Neural cell (in vitro differentiated cells): ENCODE data around the gene ALDH16A1. TPM values are rescaled to one million over a fixed set of nuclear protein-coding genes. Genes with fewer than 3 reads are reported as not detected.

ENCODE experiments used
- H2AFZ ChIP-seq: fragments of 200-600, 300-800 bp; sonication (generic), shearing (Covaris generic); 2 replicates; pipeline ENCODE4 v1.6.0; 2014; ENCODE audit warnings: low read depth, mild to moderate bottlenecking, antibody characterized with exemption, low read length, moderate library complexity
- H3F3A ChIP-seq: fragments of 200-600 bp; shearing (Covaris generic); 2 replicates; pipeline ENCODE4 v1.6.1; 2016; ENCODE audit warnings: mild to moderate bottlenecking, moderate library complexity, mixed read lengths, antibody characterized with exemption, low read length; ENCODE audit not compliant: insufficient read depth, poor library complexity, severe bottlenecking
- H3K27ac ChIP-seq: fragments of 200-600, 300-800 bp; sonication (generic), shearing (Covaris generic); 2 replicates; pipeline ENCODE4 v1.5.1; 2014; ENCODE audit warnings: mild to moderate bottlenecking, low read length, moderate library complexity
- H3K27me3 ChIP-seq: fragments of 300-800, 200-600 bp; sonication (generic), shearing (Covaris generic); 2 replicates; pipeline ENCODE4 v1.6.0; 2014; ENCODE audit warnings: mild to moderate bottlenecking, low read depth, low read length, moderate library complexity; ENCODE audit not compliant: insufficient read depth
- H3K36me3 ChIP-seq: fragments of 300-800, 200-600 bp; sonication (generic), shearing (Covaris generic); 2 replicates; pipeline ENCODE4 v1.5.1; 2014; ENCODE audit warnings: mild to moderate bottlenecking, antibody characterized with exemption, low read length, moderate library complexity; ENCODE audit not compliant: insufficient read depth
- H3K4me2 ChIP-seq: fragments of 300-800, 200-600 bp; sonication (generic), shearing (Covaris generic); 2 replicates; pipeline ENCODE4 v1.6.0; 2014; ENCODE audit warnings: mild to moderate bottlenecking, low read length
- H3K4me3 ChIP-seq: fragments of 300-800, 200-600 bp; sonication (generic), shearing (Covaris generic); 2 replicates; pipeline ENCODE4 v1.5.1; 2014; ENCODE audit warnings: mild to moderate bottlenecking, low read length, moderate library complexity
- H3K79me2 ChIP-seq: fragments of 200-600 bp; shearing (Covaris generic); replicated peaks from 2 replicates; pipeline ENCODE4 v1.6.0; 2014; ENCODE audit warnings: mild to moderate bottlenecking, low read length, moderate library complexity; ENCODE audit not compliant: insufficient read depth
- H3K9ac ChIP-seq: fragments of 300-800, 200-600 bp; sonication (generic), shearing (Covaris generic); 2 replicates; pipeline ENCODE4 v1.6.1; 2016; ENCODE audit warnings: mild to moderate bottlenecking, low read length, mixed read lengths
- H3K9me2 ChIP-seq: fragments of 200-600 bp; shearing (Covaris generic); 2 replicates; pipeline ENCODE4 v1.6.1; 2016; ENCODE audit warnings: mild to moderate bottlenecking, low read length, mixed read lengths; ENCODE audit not compliant: insufficient read depth
- H3K9me3 ChIP-seq: fragments of 200-600, 300-800 bp; sonication (generic), shearing (Covaris generic); 2 replicates; pipeline ENCODE4 v1.6.1; 2016; ENCODE audit warnings: mild to moderate bottlenecking, mixed run types, low read length, moderate library complexity, mixed read lengths
- H4K20me1 ChIP-seq: fragments of 200-600 bp; shearing (Covaris generic); 2 replicates; pipeline ENCODE4 v1.6.1; 2016; ENCODE audit warnings: mild to moderate bottlenecking, mixed run types; ENCODE audit not compliant: insufficient read depth
- EP300 ChIP-seq: fragments of 450-650 bp; conservative IDR thresholded peaks from 2 replicates; pipeline ENCODE4 v1.6.1; 2014; ENCODE audit warnings: antibody characterized with exemption, mild to moderate bottlenecking, moderate library complexity; ENCODE audit not compliant: poor library complexity, severe bottlenecking
- EZH2 ChIP-seq: fragments of 200-600, 300-800 bp; shearing (Covaris generic), sonication (generic); IDR thresholded peaks from 2 replicates; pipeline ENCODE4 v1.6.1; 2014; ENCODE audit warnings: antibody characterized with exemption, low read length, borderline replicate concordance, mild to moderate bottlenecking; ENCODE audit not compliant: insufficient read depth, poor library complexity, severe bottlenecking
- MXI1 ChIP-seq: fragments of 450-650 bp; conservative IDR thresholded peaks from 2 replicates; pipeline ENCODE4 v1.6.1; 2014; ENCODE audit warnings: antibody characterized with exemption, mild to moderate bottlenecking; ENCODE audit not compliant: poor library complexity, severe bottlenecking
- POLR2AphosphoS5 ChIP-seq: IDR thresholded peaks from 2 replicates; pipeline ENCODE4 v1.6.1; 2012
- RAD21 ChIP-seq: fragments of 450-650 bp; conservative IDR thresholded peaks from 2 replicates; pipeline ENCODE4 v1.6.1; 2014; ENCODE audit warnings: antibody characterized with exemption, mild to moderate bottlenecking, moderate library complexity
- SMC3 ChIP-seq: fragments of 450-650 bp; conservative IDR thresholded peaks from 2 replicates; pipeline ENCODE4 v1.6.1; 2014; ENCODE audit warnings: antibody characterized with exemption, mild to moderate bottlenecking, moderate library complexity; ENCODE audit not compliant: poor library complexity
- TAF1 ChIP-seq: IDR thresholded peaks from 2 replicates; pipeline ENCODE4 v1.6.1; 2012; ENCODE audit warnings: low read depth
- polyA plus RNA-seq: library from polyadenylated mRNA; depleted of rRNA; stranded (reverse); fragments of >200 nt; gene quantifications from 2 replicates; pipeline ENCODE4 v1.2.3, GENCODE V29; 2014
- TF ChIP-seq, protein P1 (sequence below): IDR thresholded peaks from 2 replicates; pipeline ENCODE4 v1.6.1; 2012; ENCODE audit warnings: borderline replicate concordance
- TF ChIP-seq, protein P2 (sequence below): fragments of 450-650 bp; IDR thresholded peaks from 2 replicates; pipeline ENCODE4 v1.5.1; 2014; ENCODE audit warnings: antibody characterized with exemption, mild to moderate bottlenecking, moderate library complexity; ENCODE audit not compliant: poor library complexity, severe bottlenecking

The ALDH16A1 gene
- polyA plus RNA-seq, 1 donor from 2014 or later: 13.5 TPM

DNA sequence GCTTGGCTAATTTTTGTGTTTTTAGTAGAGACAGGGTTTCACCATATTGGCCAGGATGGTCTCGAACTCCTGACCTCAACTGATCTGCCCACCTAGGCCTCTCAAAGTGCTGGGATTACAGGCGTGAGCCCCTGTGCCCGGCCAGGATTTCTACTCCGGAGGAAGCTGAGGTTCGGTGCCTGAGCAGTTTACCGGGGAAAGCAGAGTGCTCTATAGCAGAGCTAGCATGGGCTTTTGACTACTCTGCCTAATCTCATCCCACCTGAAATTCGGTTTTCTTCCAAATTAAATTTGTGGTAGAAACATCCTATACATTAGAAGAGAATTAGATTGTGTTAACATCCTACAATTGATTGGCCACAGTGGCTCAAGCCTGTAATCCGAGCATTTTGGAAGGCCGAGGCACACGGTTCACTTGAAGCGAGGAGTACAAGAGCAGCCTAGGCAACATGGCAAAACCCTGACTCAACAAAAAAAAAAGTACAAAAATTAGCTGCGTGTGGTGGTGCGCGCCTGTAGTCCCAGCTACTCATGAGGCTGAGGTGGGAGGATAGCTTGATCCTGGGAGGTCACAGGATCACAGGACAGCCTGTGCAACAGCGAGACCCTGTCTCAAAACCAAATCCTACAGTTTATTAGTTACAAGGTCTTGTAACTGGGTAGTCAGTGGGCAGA lies 36.0 kb downstream of the ALDH16A1 start:
- Histone ChIP-seq H3K27ac (peak overlapping the region; percentile 95), H3F3A (no peaks in the 10 kb centered on the region), H3K4me3 (peak overlapping the region; percentile 97), H3K9me2 (no peaks in the 10 kb centered on the region), H3K4me2 (peak overlapping the region; percentile 83), H3K36me3 (no peaks in the 10 kb centered on the region), H4K20me1 (peaks cover 11% of the 10 kb centered on the region), H3K27me3 (no peaks in the 10 kb centered on the region), H3K9ac (peak overlapping the region; percentile 99), H3K79me2 (peaks cover 28% of the 10 kb centered on the region), H2AFZ (no peak overlapping the region), H3K9me3 (no peaks in the 10 kb centered on the region)
- TF ChIP-seq MXI1 (no peak), EP300 (no peak), POLR2AphosphoS5 (no peak), TAF1 (no peak), RAD21 (no peak), SMC3 (no peak), EZH2 (no peak)
- TF ChIP-seq, protein P1, sequence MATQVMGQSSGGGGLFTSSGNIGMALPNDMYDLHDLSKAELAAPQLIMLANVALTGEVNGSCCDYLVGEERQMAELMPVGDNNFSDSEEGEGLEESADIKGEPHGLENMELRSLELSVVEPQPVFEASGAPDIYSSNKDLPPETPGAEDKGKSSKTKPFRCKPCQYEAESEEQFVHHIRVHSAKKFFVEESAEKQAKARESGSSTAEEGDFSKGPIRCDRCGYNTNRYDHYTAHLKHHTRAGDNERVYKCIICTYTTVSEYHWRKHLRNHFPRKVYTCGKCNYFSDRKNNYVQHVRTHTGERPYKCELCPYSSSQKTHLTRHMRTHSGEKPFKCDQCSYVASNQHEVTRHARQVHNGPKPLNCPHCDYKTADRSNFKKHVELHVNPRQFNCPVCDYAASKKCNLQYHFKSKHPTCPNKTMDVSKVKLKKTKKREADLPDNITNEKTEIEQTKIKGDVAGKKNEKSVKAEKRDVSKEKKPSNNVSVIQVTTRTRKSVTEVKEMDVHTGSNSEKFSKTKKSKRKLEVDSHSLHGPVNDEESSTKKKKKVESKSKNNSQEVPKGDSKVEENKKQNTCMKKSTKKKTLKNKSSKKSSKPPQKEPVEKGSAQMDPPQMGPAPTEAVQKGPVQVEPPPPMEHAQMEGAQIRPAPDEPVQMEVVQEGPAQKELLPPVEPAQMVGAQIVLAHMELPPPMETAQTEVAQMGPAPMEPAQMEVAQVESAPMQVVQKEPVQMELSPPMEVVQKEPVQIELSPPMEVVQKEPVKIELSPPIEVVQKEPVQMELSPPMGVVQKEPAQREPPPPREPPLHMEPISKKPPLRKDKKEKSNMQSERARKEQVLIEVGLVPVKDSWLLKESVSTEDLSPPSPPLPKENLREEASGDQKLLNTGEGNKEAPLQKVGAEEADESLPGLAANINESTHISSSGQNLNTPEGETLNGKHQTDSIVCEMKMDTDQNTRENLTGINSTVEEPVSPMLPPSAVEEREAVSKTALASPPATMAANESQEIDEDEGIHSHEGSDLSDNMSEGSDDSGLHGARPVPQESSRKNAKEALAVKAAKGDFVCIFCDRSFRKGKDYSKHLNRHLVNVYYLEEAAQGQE: no peak
- TF ChIP-seq, protein P2, sequence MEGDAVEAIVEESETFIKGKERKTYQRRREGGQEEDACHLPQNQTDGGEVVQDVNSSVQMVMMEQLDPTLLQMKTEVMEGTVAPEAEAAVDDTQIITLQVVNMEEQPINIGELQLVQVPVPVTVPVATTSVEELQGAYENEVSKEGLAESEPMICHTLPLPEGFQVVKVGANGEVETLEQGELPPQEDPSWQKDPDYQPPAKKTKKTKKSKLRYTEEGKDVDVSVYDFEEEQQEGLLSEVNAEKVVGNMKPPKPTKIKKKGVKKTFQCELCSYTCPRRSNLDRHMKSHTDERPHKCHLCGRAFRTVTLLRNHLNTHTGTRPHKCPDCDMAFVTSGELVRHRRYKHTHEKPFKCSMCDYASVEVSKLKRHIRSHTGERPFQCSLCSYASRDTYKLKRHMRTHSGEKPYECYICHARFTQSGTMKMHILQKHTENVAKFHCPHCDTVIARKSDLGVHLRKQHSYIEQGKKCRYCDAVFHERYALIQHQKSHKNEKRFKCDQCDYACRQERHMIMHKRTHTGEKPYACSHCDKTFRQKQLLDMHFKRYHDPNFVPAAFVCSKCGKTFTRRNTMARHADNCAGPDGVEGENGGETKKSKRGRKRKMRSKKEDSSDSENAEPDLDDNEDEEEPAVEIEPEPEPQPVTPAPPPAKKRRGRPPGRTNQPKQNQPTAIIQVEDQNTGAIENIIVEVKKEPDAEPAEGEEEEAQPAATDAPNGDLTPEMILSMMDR: no peak

DNA sequence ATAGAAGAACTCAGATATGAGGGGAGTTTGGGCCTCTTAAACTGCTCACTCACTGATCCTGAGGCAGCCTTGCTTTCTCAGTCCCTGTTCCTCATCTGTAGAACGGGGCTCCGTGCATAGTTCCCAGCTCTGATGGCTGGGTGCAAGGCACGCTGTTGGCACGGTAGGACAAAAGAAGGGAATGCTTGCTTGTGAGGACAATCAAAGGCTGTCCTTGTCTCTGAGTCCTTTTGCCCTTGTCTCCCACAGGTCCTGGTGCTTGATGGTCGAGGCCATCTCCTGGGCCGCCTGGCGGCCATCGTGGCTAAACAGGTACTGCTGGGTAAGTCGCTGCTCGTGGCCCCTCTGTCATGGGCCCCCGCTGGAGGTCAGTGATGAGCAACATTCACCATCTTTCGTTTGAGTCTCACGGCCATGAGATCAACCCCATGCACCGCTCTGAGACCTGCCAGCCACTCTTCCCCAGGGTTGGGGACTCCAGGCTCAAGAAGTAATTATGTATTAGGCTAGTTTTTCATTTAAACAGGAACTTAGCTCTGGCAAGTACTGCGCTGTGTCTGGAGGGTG lies 36.7 kb downstream of the ALDH16A1 start:
- TF ChIP-seq EP300 (no peak), RAD21 (no peak), POLR2AphosphoS5 (no peak), TAF1 (no peak), EZH2 (no peak)
- TF ChIP-seq, protein P1: no peak
- Histone ChIP-seq H3K27ac (no peak overlapping the region), H3F3A (no peaks in the 10 kb centered on the region), H3K4me2 (no peak overlapping the region), H3K4me3 (peak overlapping the region; percentile 97), H3K9me3 (no peaks in the 10 kb centered on the region), H2AFZ (no peak overlapping the region), H4K20me1 (peaks cover 11% of the 10 kb centered on the region), H3K9me2 (no peaks in the 10 kb centered on the region), H3K36me3 (no peaks in the 10 kb centered on the region), H3K27me3 (no peaks in the 10 kb centered on the region), H3K79me2 (peaks cover 28% of the 10 kb centered on the region), H3K9ac (peak overlapping the region; percentile 99)
